Mesothelial cell of epicardium (in vitro differentiated cells): ENCODE results near the gene TRANK1. TPM values are rescaled to one million over a fixed set of nuclear protein-coding genes. Genes with fewer than 3 reads are reported as not detected.

Source experiments
- DNase-seq, 2 experiments: peaks; one replicate each; pipeline ENCODE4 v3.0.0; 2021; ENCODE audit warnings: low spot score in 2 of 2; ENCODE audit not compliant: unreplicated experiment in 2 of 2
- H3K27ac Mint-ChIP-seq: 2 replicates; pipeline ENCODE4 v1.8.0; 2021; ENCODE audit warnings: mixed read lengths
- H3K27me3 Mint-ChIP-seq: 2 replicates; pipeline ENCODE4 v1.8.0; 2021; ENCODE audit warnings: low read depth, mixed read lengths
- H3K36me3 Mint-ChIP-seq: 2 replicates; pipeline ENCODE4 v1.8.0; 2021; ENCODE audit warnings: mixed read lengths
- H3K4me1 Mint-ChIP-seq: 2 replicates; pipeline ENCODE4 v1.8.0; 2021; ENCODE audit warnings: mixed read lengths
- H3K4me3 Mint-ChIP-seq: 2 replicates; pipeline ENCODE4 v1.8.0; 2021; ENCODE audit warnings: mild to moderate bottlenecking, moderate library complexity, mixed read lengths
- H3K9me3 Mint-ChIP-seq: 2 replicates; pipeline ENCODE4 v1.8.0; 2021; ENCODE audit warnings: mixed read lengths
- total RNA-seq: library from RNA; stranded (reverse); gene quantifications from 3 replicates; pipeline ENCODE4 v1.2.1, GENCODE V29; 2021
- TF ChIP-seq, protein P1 (sequence below): fragments of 200-600 bp; sonication (generic); IDR thresholded peaks from one replicate; pipeline ENCODE4 v1.5.0; 2021; ENCODE audit warnings: antibody characterized with exemption; ENCODE audit not compliant: unreplicated experiment

Gene TRANK1
- total RNA-seq, 1 donor from 2014 or later = 76.8 TPM

DNA sequence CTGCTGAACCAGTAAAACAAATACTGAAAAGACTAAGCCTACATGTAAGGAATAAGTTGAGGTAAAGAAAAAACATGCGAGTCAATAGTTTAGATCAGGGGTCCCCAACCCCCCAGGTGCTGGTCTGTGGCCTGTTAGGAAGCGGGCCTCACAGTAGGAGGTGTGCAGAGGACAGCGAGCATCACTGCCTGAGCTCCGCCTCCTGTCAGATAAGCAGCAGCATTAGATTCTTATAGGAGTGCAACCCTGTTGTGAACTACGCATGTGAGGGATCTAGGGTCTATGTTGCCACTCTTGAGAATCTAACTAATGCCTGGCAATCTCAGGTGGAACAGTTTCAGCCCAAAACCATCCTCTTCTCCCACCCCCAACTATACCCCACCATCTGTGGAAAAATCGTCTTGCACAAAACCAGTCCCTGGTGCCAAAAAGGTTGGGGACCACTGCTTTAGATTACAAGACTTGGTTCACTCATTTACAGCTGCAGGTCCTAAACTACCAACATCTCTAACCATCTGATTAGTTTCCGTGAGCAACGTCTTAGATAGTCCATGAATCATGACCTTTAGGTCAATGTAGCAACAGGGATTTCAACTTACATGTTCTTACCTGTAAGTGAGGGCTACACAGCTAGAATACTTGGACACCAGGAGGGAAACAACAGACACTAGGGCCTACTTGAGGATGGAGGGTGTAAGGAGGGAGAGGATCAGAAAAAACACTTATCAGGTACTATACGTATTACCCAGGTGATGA is 66.7 kb downstream of the TRANK1 start:
- Mint-ChIP-seq H3K4me3 (no peak overlapping the region), H3K27ac (no peak overlapping the region), H3K4me1 (no peaks in the 10 kb centered on the region), H3K9me3 (peaks cover 7% of the 10 kb centered on the region), H3K27me3 (no peaks in the 10 kb centered on the region), H3K36me3 (peaks cover 15% of the 10 kb centered on the region)
- no peak for DNase-seq
- TF ChIP-seq, protein P1, sequence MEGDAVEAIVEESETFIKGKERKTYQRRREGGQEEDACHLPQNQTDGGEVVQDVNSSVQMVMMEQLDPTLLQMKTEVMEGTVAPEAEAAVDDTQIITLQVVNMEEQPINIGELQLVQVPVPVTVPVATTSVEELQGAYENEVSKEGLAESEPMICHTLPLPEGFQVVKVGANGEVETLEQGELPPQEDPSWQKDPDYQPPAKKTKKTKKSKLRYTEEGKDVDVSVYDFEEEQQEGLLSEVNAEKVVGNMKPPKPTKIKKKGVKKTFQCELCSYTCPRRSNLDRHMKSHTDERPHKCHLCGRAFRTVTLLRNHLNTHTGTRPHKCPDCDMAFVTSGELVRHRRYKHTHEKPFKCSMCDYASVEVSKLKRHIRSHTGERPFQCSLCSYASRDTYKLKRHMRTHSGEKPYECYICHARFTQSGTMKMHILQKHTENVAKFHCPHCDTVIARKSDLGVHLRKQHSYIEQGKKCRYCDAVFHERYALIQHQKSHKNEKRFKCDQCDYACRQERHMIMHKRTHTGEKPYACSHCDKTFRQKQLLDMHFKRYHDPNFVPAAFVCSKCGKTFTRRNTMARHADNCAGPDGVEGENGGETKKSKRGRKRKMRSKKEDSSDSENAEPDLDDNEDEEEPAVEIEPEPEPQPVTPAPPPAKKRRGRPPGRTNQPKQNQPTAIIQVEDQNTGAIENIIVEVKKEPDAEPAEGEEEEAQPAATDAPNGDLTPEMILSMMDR = no peak

DNA sequence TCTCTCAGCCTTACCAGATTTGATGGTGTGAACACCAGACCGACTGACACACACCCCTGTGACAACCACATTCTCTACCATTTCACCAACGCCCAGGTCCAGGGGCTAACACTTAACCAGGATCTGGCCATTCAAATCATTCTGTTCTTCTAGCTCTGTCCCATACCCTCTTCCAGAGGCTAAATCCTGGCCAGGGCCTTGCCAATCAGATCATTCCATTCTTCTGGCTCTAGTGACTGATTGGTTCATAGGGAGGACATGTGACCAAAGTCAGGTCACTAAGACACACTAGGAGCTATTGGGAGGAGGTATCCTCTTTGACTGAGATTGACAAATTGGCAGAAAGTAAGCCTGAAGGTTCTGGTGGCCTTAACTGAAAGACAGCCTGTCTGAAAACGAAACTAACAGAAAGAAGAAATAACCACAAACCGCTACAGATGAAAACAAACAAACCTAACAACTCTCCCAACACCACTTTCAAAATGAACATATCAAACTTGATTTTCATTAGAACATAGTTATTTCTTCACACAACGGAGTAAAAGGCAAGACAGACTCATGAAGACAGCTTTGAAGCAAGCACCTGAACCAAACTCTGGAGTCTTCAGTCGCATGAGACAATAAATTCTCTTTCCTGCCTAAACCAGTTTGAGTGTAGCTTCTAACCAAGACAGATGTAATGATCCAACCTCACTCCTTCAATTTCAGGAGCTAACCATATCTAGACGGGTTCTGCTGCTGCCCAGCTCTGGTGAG is 68.5 kb downstream of the TRANK1 start:
- TF ChIP-seq, protein P1 = no peak
- H3K9me3 Mint-ChIP-seq = no peaks in the 10 kb centered on the region
- no peaks in the 10 kb centered on the region for H3K27me3 Mint-ChIP-seq
- no peak overlapping the region for H3K27ac Mint-ChIP-seq
- no peak overlapping the region for H3K4me3 Mint-ChIP-seq
- DNase-seq = no peak
- peaks cover 9% of the 10 kb centered on the region for H3K36me3 Mint-ChIP-seq
- no peaks in the 10 kb centered on the region for H3K4me1 Mint-ChIP-seq

DNA sequence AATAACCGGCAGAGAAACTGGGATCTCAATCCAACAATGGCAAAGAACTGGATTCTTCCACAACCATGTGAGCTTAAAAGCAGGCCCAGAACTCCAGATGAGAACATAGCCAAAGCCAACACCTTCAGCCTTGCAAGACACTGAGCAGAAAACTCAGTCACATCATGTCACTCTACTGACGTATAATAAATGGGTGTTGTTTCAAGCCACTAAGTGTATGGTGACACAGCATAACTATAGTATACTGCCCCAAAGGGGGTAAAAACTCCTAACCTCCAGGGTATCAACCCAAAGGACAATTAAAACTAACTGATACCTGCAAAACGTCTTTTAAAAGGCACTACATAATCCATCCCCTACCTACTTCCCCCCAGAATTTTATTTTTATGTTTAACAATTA is 69.5 kb downstream of the TRANK1 start:
- H3K4me1 Mint-ChIP-seq = no peaks in the 10 kb centered on the region
- no peaks in the 10 kb centered on the region for H3K27me3 Mint-ChIP-seq
- H3K9me3 Mint-ChIP-seq = no peaks in the 10 kb centered on the region
- H3K27ac Mint-ChIP-seq = no peak overlapping the region
- no peak for DNase-seq
- TF ChIP-seq, protein P1 = no peak
- peaks cover 8% of the 10 kb centered on the region for H3K36me3 Mint-ChIP-seq
- H3K4me3 Mint-ChIP-seq = no peak overlapping the region

DNA sequence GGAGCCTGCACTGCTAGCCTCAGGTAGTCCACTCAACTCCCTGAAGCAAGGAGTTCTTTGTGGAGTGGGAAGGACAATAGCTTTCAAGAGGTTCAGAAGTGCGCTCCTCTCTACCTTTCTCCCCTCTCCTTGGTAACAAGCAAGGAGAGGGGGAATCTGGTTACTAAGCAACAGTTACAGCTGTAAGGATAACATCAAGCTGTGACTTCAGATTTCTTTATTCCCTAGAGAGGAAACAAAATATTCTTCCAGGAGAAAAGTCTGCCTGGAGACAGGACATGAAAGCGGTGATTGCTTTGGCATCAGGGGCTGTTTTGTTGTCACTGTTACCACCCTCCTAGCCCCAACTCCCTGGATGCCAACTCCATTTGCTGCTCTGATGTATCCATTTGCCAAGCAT is 70.4 kb downstream of the TRANK1 start:
- Mint-ChIP-seq H3K36me3 (peaks cover 4% of the 10 kb centered on the region), H3K27ac (no peak overlapping the region), H3K4me3 (no peak overlapping the region), H3K9me3 (no peaks in the 10 kb centered on the region), H3K4me1 (no peaks in the 10 kb centered on the region), H3K27me3 (no peaks in the 10 kb centered on the region)
- TF ChIP-seq, protein P1 = no peak
- DNase-seq = no peak

DNA sequence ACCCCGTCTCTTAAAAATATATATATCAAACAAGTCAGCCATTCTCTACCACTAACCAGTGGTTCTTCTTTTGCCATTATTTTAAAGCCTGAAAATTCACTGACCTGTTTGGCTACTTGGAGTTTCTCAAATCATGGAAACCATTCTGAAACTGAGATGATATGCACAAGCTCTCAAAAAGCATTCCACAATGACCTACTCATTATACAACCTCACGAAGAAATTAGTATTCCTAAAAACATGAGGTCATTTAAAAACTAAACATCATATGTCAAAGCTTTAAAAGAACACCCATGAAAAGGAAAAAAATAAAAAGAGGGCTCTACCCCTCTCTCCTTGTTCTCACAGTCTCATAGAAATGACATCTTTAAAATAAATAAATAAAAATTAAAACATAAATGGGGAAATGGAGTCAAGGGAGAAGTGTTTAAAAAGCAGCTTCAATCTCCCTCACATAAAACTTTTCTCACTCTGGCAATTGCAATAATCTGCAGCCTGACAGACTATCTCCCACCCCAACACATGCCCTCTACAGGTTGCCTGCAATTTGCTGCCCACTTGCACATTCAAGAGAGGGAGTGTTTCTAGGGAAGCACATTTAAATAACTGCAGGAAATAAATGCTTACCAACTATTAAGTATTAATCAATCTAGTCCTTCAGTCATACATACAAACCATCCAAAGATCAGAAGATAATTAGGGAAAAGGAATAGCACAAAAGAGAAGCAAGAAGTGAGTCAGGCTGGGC is 73.3 kb downstream of the TRANK1 start:
- peaks cover 12% of the 10 kb centered on the region for H3K36me3 Mint-ChIP-seq
- TF ChIP-seq, protein P1 = no peak
- H3K27me3 Mint-ChIP-seq = peaks cover 4% of the 10 kb centered on the region
- no peak overlapping the region for H3K4me3 Mint-ChIP-seq
- H3K27ac Mint-ChIP-seq = no peak overlapping the region
- no peak for DNase-seq
- no peaks in the 10 kb centered on the region for H3K4me1 Mint-ChIP-seq
- H3K9me3 Mint-ChIP-seq = no peaks in the 10 kb centered on the region
